Measurements from ENCODE around the gene MAGI1. TPM values are rescaled to one million over a fixed set of nuclear protein-coding genes. Genes with fewer than 3 reads are reported as not detected.
A peak's percentile ranks its signal among the peaks of the same experiment; 100 is the strongest.

Gene MAGI1
- total RNA-seq, 2 donors from 2014 or later, result 38.6 to 45.1 TPM

DNA sequence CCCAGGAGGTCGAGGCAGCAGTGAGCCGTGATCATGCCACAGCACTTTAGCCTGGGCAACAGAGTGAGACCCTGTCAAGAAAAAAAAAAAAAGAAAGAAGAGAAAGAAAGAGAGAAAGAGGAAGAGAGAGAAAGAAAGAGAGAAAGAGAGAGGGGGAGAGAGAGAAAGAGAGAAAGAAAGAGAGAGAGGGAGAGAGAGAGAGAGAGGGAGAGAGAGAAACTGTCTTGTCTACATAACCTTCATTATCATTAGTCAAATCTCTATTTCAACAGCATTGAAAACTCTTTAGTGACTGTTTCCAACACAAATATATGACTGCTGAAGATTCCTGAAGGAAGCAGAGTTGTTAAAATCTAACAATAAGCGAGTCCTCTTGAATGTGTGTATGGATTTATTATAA is 304.3 kb downstream of the MAGI1 start:
- Mint-ChIP-seq H3K4me1 (peaks cover 13% of the 10 kb centered on the region), H3K9me3 (no peaks in the 10 kb centered on the region), H3K36me3 (ENCODE audit: low read depth) (no peaks in the 10 kb centered on the region), H3K27me3 (ENCODE audit: insufficient read depth) (no peaks in the 10 kb centered on the region), H3K27ac (no peak overlapping the region), H3K4me3 (no peak overlapping the region)
- Histone ChIP-seq H3K4me1 (ENCODE audit: control insufficient read depth, insufficient read depth, low read length) (peaks cover 7% of the 10 kb centered on the region), H3K27ac (ENCODE audit: low read depth, low read length) (no peak overlapping the region), H3K9me3 (ENCODE audit: control insufficient read depth, low read length) (no peaks in the 10 kb centered on the region), H3K27me3 (ENCODE audit: control insufficient read depth, insufficient read depth, low read length, poor library complexity, severe bottlenecking) (no peaks in the 10 kb centered on the region), H3K36me3 (ENCODE audit: control insufficient read depth, insufficient read depth, low read length) (no peaks in the 10 kb centered on the region), H3K9ac (ENCODE audit: extremely low read depth, low read length, poor library complexity, severe bottlenecking) (no peak overlapping the region), H3K4me3 (ENCODE audit: low read length) (no peak overlapping the region)
- 93 to 100% methylated on average over 1 to 3 of the region's 3 CpGs for WGBS, 2 experiments (ENCODE audit: insufficient coverage in 1 of 2, insufficient read length in 1 of 2)
- DNase-seq, result no peak
- TF ChIP-seq, protein P1, sequence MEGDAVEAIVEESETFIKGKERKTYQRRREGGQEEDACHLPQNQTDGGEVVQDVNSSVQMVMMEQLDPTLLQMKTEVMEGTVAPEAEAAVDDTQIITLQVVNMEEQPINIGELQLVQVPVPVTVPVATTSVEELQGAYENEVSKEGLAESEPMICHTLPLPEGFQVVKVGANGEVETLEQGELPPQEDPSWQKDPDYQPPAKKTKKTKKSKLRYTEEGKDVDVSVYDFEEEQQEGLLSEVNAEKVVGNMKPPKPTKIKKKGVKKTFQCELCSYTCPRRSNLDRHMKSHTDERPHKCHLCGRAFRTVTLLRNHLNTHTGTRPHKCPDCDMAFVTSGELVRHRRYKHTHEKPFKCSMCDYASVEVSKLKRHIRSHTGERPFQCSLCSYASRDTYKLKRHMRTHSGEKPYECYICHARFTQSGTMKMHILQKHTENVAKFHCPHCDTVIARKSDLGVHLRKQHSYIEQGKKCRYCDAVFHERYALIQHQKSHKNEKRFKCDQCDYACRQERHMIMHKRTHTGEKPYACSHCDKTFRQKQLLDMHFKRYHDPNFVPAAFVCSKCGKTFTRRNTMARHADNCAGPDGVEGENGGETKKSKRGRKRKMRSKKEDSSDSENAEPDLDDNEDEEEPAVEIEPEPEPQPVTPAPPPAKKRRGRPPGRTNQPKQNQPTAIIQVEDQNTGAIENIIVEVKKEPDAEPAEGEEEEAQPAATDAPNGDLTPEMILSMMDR (conservative IDR thresholded peaks at IDR 0.05), result no peak

DNA sequence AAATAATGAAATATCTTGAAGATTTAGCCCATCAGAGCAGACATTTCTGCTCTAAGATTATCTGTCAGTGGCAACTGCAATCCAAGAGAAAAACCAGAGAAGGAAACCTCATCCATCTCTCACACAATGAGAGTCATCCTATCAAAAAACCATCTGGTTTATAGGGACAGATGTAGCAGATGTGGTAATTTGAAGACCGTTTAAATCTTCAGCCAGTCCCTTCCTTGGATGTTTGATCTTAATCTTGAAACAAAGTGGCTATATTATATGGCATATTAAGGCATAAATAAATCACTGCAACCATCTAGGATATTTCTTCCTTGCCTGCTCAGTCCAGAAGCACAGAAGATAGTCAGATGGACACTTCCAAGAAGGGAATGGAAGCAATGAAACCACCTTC is 305.3 kb downstream of the MAGI1 start:
- H3K27me3 Mint-ChIP-seq (ENCODE audit: insufficient read depth), result no peaks in the 10 kb centered on the region
- H3K36me3 Mint-ChIP-seq (ENCODE audit: low read depth), result no peaks in the 10 kb centered on the region
- Histone ChIP-seq H3K9me3 (ENCODE audit: control insufficient read depth, low read length) (no peaks in the 10 kb centered on the region), H3K4me3 (ENCODE audit: low read length) (no peak overlapping the region), H3K27ac (ENCODE audit: low read depth, low read length) (no peak overlapping the region), H3K4me1 (ENCODE audit: control insufficient read depth, insufficient read depth, low read length) (peaks cover 7% of the 10 kb centered on the region), H3K36me3 (ENCODE audit: control insufficient read depth, insufficient read depth, low read length) (no peaks in the 10 kb centered on the region), H3K27me3 (ENCODE audit: control insufficient read depth, insufficient read depth, low read length, poor library complexity, severe bottlenecking) (no peaks in the 10 kb centered on the region), H3K9ac (ENCODE audit: extremely low read depth, low read length, poor library complexity, severe bottlenecking) (no peak overlapping the region)
- H3K9me3 Mint-ChIP-seq, result no peaks in the 10 kb centered on the region
- 100% methylated on average over 1 of the region's 1 CpG; no CpG with 5 or more reads in 1 of the 2 experiments for WGBS, 2 experiments (ENCODE audit: insufficient coverage in 1 of 2, insufficient read length in 1 of 2)
- TF ChIP-seq, protein P1 (conservative IDR thresholded peaks at IDR 0.05), result no peak
- H3K4me1 Mint-ChIP-seq, result peaks cover 12% of the 10 kb centered on the region
- H3K27ac Mint-ChIP-seq, result no peak overlapping the region
- no peak overlapping the region for H3K4me3 Mint-ChIP-seq
- DNase-seq, result no peak

DNA sequence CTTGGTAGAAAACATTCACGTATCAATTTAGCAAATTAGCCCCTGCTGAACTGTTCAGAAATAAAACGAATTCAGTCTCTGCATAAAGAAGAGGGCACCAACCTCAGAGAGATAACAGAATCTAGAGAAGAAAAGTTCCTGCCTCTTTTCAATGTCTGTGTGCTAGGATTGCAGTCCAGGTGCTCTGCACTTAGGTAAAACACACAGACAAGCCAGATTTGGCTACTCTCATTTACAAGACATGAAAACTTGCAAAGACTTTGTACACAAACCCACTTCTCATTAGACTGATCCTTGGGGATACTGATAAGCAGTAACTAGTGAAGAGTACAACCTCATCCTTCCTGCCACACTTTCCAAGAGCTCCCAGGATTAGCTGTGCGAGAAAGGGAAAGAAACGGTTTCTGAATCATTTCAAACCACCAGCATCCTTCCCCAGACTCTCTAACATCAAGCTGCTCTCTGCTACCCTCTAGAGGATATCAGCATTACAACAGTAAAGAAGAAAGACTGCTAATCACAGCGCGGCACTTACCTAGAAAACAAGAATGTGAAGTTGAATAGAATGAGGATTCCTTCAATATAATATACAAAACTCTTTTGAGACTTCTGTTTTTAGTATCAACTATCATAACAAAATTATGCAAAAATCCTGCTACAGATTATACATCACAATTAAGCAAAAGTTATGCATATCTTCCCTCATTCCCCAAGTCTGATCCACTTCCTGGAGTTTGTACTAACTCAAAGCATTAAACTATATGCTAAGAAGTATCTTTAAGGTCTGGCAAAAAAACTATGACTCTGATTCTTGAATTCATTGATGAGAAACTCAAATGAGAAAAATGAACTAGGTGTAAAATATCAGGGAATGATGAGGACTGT is 306.4 kb downstream of the MAGI1 start:
- no peaks in the 10 kb centered on the region for H3K9me3 ChIP-seq (ENCODE audit: control insufficient read depth, low read length)
- Mint-ChIP-seq H3K9me3 (no peaks in the 10 kb centered on the region), H3K27me3 (ENCODE audit: insufficient read depth) (no peaks in the 10 kb centered on the region), H3K4me3 (no peak overlapping the region), H3K36me3 (ENCODE audit: low read depth) (no peaks in the 10 kb centered on the region), H3K27ac (no peak overlapping the region), H3K4me1 (peaks cover 17% of the 10 kb centered on the region)
- no peak overlapping the region for H3K27ac ChIP-seq (ENCODE audit: low read depth, low read length)
- peak; percentile 59 for DNase-seq
- WGBS, 2 experiments (ENCODE audit: insufficient coverage in 1 of 2, insufficient read length in 1 of 2), result 58 to 88% methylated on average over 2 to 4 of the region's 6 CpGs
- TF ChIP-seq, protein P1 (conservative IDR thresholded peaks at IDR 0.05), result peak; percentile 84
- peaks cover 7% of the 10 kb centered on the region for H3K4me1 ChIP-seq (ENCODE audit: control insufficient read depth, insufficient read depth, low read length)
- H3K27me3 ChIP-seq (ENCODE audit: control insufficient read depth, insufficient read depth, low read length, poor library complexity, severe bottlenecking), result no peaks in the 10 kb centered on the region
- no peak overlapping the region for H3K9ac ChIP-seq (ENCODE audit: extremely low read depth, low read length, poor library complexity, severe bottlenecking)
- no peaks in the 10 kb centered on the region for H3K36me3 ChIP-seq (ENCODE audit: control insufficient read depth, insufficient read depth, low read length)
- H3K4me3 ChIP-seq (ENCODE audit: low read length), result no peak overlapping the region
